ENCODE measurements around the gene SLMAP. TPM values are rescaled to one million over a fixed set of nuclear protein-coding genes. Genes with fewer than 3 reads are reported as not detected.
A peak's percentile ranks its signal among the peaks of the same experiment; 100 is the strongest.

SLMAP gene
- total and polyA plus RNA-seq, 5 experiments from 2014 or later, result 19.6 to 70.6 (median 24.5) TPM

GRCh38 chr3:57956833-57957174 lies 200.7 kb downstream of the SLMAP start:
- Mint-ChIP-seq H3K27ac (no peak overlapping the region), H3K4me1 (peaks cover 5 to 21% (median 15%) of the 10 kb centered on the region in 4 donors), H3K27me3 (no peaks in the 10 kb centered on the region), H3K4me3 (no peak overlapping the region), H3K36me3 (peaks cover 0 to 3% (median 0%) of the 10 kb centered on the region in 3 donors), H3K9me3 (no peaks in the 10 kb centered on the region)
- no peak for ATAC-seq
- POLR2A ChIA-PET, result no interaction called here
- no peak for DNase-seq

GRCh38 chr3:57957824-57958223 lies 201.7 kb downstream of the SLMAP start:
- ATAC-seq (no peak), DNase-seq (no peak)
- Mint-ChIP-seq H3K4me3 (no peak overlapping the region), H3K36me3 (peaks cover 0 to 3% (median 0%) of the 10 kb centered on the region in 3 donors), H3K27ac (no peak overlapping the region), H3K4me1 (peaks cover 5 to 20% (median 15%) of the 10 kb centered on the region in 4 donors), H3K27me3 (no peaks in the 10 kb centered on the region), H3K9me3 (no peaks in the 10 kb centered on the region)
- POLR2A ChIA-PET, result no interaction called here

GRCh38 chr3:57958642-57959422 lies 202.7 kb downstream of the SLMAP start:
- POLR2A ChIA-PET, result no interaction called here
- no peak overlapping the region for H3K27ac Mint-ChIP-seq
- H3K27me3 Mint-ChIP-seq, result no peaks in the 10 kb centered on the region
- H3K4me1 Mint-ChIP-seq, result peaks cover 5 to 20% (median 15%) of the 10 kb centered on the region in 4 donors
- peaks cover 0 to 3% (median 0%) of the 10 kb centered on the region in 3 donors for H3K36me3 Mint-ChIP-seq
- ATAC-seq, result no peak
- H3K4me3 Mint-ChIP-seq, result peak overlapping the region in 4 of 10 donors; percentile 3 to 34 (median 26)
- H3K9me3 Mint-ChIP-seq, result no peaks in the 10 kb centered on the region
- DNase-seq, result no peak

- H3K27me3 Mint-ChIP-seq, result no peaks in the 10 kb centered on the region
- ATAC-seq (no peak), DNase-seq (no peak)
- H3K36me3 Mint-ChIP-seq, result peaks cover 0 to 3% (median 0%) of the 10 kb centered on the region in 3 donors
- peak overlapping the region in 3 of 10 donors; percentile 3 to 31 (median 17) for H3K4me3 Mint-ChIP-seq
- no peaks in the 10 kb centered on the region for H3K9me3 Mint-ChIP-seq
- POLR2A ChIA-PET, result no interaction called here
- H3K4me1 Mint-ChIP-seq, result peaks cover 5 to 20% (median 15%) of the 10 kb centered on the region in 4 donors
- H3K27ac Mint-ChIP-seq, result peak overlapping the region in 1 of 10 donors; percentile 42
Observed at GRCh38 chr3:57959423-57960173, 203.5 kb downstream of the SLMAP start.

GRCh38 chr3:57960174-57960505 lies 204.0 kb downstream of the SLMAP start:
- Mint-ChIP-seq H3K27ac (peak overlapping the region in 1 of 10 donors; percentile 35), H3K36me3 (peaks cover 0 to 3% (median 0%) of the 10 kb centered on the region in 3 donors), H3K9me3 (no peaks in the 10 kb centered on the region), H3K4me3 (no peak overlapping the region), H3K4me1 (peaks cover 5 to 20% (median 15%) of the 10 kb centered on the region in 4 donors), H3K27me3 (no peaks in the 10 kb centered on the region)
- POLR2A ChIA-PET, result no interaction called here
- ATAC-seq (no peak), DNase-seq (no peak)

GRCh38 chr3:57961177-57961827 lies 205.2 kb downstream of the SLMAP start:
- peaks cover 5 to 20% (median 15%) of the 10 kb centered on the region in 4 donors for H3K4me1 Mint-ChIP-seq

GRCh38 chr3:57961828-57962447 lies 205.8 kb downstream of the SLMAP start:
- Mint-ChIP-seq H3K9me3 (peaks cover 0 to 3% (median 0%) of the 10 kb centered on the region in 9 donors), H3K27ac (peak overlapping the region in 1 of 10 donors; percentile 15), H3K36me3 (peaks cover 0 to 3% (median 0%) of the 10 kb centered on the region in 3 donors), H3K4me3 (no peak overlapping the region), H3K4me1 (peaks cover 5 to 20% (median 18%) of the 10 kb centered on the region in 4 donors), H3K27me3 (no peaks in the 10 kb centered on the region)
- no peak for DNase-seq
- POLR2A ChIA-PET, result interaction anchor here (0.5 kb wide), 1 partner anchor 12 kb away, joined by 4 read pairs; no protein-coding TSS in a partner anchor
- no peak for ATAC-seq

More at GRCh38 chr3:57961177-57961827, 205.2 kb downstream of the SLMAP start:
- H3K9me3 Mint-ChIP-seq, result peaks cover 0 to 2% (median 0%) of the 10 kb centered on the region in 9 donors
- peaks cover 0 to 3% (median 0%) of the 10 kb centered on the region in 3 donors for H3K36me3 Mint-ChIP-seq
- POLR2A ChIA-PET, result no interaction called here
- ATAC-seq (no peak), DNase-seq (no peak)
- H3K27ac Mint-ChIP-seq, result no peak overlapping the region
- no peaks in the 10 kb centered on the region for H3K27me3 Mint-ChIP-seq
- H3K4me3 Mint-ChIP-seq, result no peak overlapping the region

- Mint-ChIP-seq H3K27ac (no peak overlapping the region), H3K9me3 (peaks cover 0 to 7% (median 0%) of the 10 kb centered on the region in 9 donors), H3K4me1 (peaks cover 5 to 25% (median 23%) of the 10 kb centered on the region in 4 donors), H3K27me3 (no peaks in the 10 kb centered on the region), H3K36me3 (peaks cover 0 to 6% (median 4%) of the 10 kb centered on the region in 3 donors), H3K4me3 (no peak overlapping the region)
- ATAC-seq (no peak), DNase-seq (no peak)
- POLR2A ChIA-PET, result interaction anchor here (0.5 to 0.6 kb wide), 2 partner anchors 12 to 245 kb away, joined by 4 read pairs; no protein-coding TSS in a partner anchor
Observed at GRCh38 chr3:57962448-57962834, 206.3 kb downstream of the SLMAP start.

GRCh38 chr3:57963811-57964346 lies 207.8 kb downstream of the SLMAP start:
- Mint-ChIP-seq H3K4me1 (peaks cover 6 to 29% (median 22%) of the 10 kb centered on the region in 4 donors), H3K27me3 (no peaks in the 10 kb centered on the region), H3K4me3 (no peak overlapping the region), H3K27ac (peak overlapping the region in 1 of 10 donors; percentile 74), H3K36me3 (peaks cover 0 to 5% (median 3%) of the 10 kb centered on the region in 3 donors), H3K9me3 (peaks cover 0 to 12% (median 0%) of the 10 kb centered on the region in 9 donors)
- no peak for DNase-seq
- no peak for ATAC-seq
- POLR2A ChIA-PET, result no interaction called here

- POLR2A ChIA-PET, result no interaction called here
- ATAC-seq, result no peak
- Mint-ChIP-seq H3K4me1 (peaks cover 5 to 23% (median 14%) of the 10 kb centered on the region in 4 donors), H3K27me3 (peaks cover 0 to 1% (median 0%) of the 10 kb centered on the region in 5 donors), H3K4me3 (no peak overlapping the region), H3K36me3 (peaks cover 0 to 5% (median 3%) of the 10 kb centered on the region in 3 donors), H3K27ac (no peak overlapping the region), H3K9me3 (peaks cover 0 to 12% (median 0%) of the 10 kb centered on the region in 9 donors)
- no peak for DNase-seq
Observed at GRCh38 chr3:57966829-57967228, 210.7 kb downstream of the SLMAP start.

GRCh38 chr3:57967590-57967989 lies 211.5 kb downstream of the SLMAP start:
- peaks cover 0 to 12% (median 0%) of the 10 kb centered on the region in 9 donors for H3K9me3 Mint-ChIP-seq
- peak overlapping the region in 8 of 10 donors; percentile 9 to 57 (median 22) for H3K4me3 Mint-ChIP-seq
- peak in 1 of 2 donors; percentile 76 for ATAC-seq
- H3K27me3 Mint-ChIP-seq, result peaks cover 0 to 1% (median 0%) of the 10 kb centered on the region in 5 donors
- DNase-seq, result peak in 8 of 10 donors; percentile 18 to 69 (median 27)
- H3K36me3 Mint-ChIP-seq, result peaks cover 0 to 5% (median 3%) of the 10 kb centered on the region in 3 donors
- H3K27ac Mint-ChIP-seq, result peak overlapping the region in 6 of 10 donors; percentile 23 to 79 (median 54)
- POLR2A ChIA-PET, result no interaction called here
- H3K4me1 Mint-ChIP-seq, result peaks cover 5 to 31% (median 20%) of the 10 kb centered on the region in 4 donors

GRCh38 chr3:57968501-57968900 lies 212.4 kb downstream of the SLMAP start:
- H3K27ac Mint-ChIP-seq, result peak overlapping the region in 1 of 10 donors; percentile 22
- H3K27me3 Mint-ChIP-seq, result peaks cover 0 to 1% (median 0%) of the 10 kb centered on the region in 5 donors
- peaks cover 0 to 5% (median 3%) of the 10 kb centered on the region in 3 donors for H3K36me3 Mint-ChIP-seq
- ATAC-seq, result no peak
- H3K9me3 Mint-ChIP-seq, result peaks cover 0 to 12% (median 0%) of the 10 kb centered on the region in 9 donors
- peaks cover 5 to 34% (median 22%) of the 10 kb centered on the region in 4 donors for H3K4me1 Mint-ChIP-seq
- H3K4me3 Mint-ChIP-seq, result no peak overlapping the region
- POLR2A ChIA-PET, result no interaction called here
- DNase-seq, result no peak
